AG04449 (cell line): Measurements from ENCODE around the gene NR1H3.

Source experiments
- CTCF ChIA-PET: fragments of 350-600 bp; formaldehyde crosslinking; extraction: SDS; loops from one replicate; lab custom pipeline; 2021; ENCODE audit warnings: antibody characterized with exemption; lab: Yijun Ruan, JAX
- POLR2A ChIA-PET: fragments of 400-600, 350-600 bp; formaldehyde crosslinking; extraction: SDS; loops from one replicate; lab custom pipeline; 2020; ENCODE audit warnings: antibody characterized with exemption, inconsistent platforms; lab: Yijun Ruan, JAX
- DNase-seq: peaks from one replicate; pipeline ENCODE4 v3.0.0-alpha.2; 2010; ENCODE audit warnings: low read depth, low spot score
- H3K4me3 ChIP-seq: 2 replicates; pipeline ENCODE4 v1.5.1; 2011; ENCODE audit warnings: low read depth, mild to moderate bottlenecking, control low read depth, low read length
- CTCF ChIP-seq: IDR thresholded peaks from one replicate; pipeline ENCODE4 v1.5.1; 2011; ENCODE audit warnings: mild to moderate bottlenecking, moderate library complexity, low read length, control low read depth, inconsistent platforms; ENCODE audit not compliant: insufficient read depth; ENCODE audit errors: missing control alignments

NR1H3 gene

GRCh38 chr11:47272706-47273105 is 14.9 kb downstream of the NR1H3 start:
- no peak for DNase-seq
- CTCF ChIA-PET, result interaction anchor here (0.8 to 5.8 kb wide), 9 partner anchors 8 to 237 kb away, joined by 3 to 41 read pairs (median 5); partner anchors contain the start of genes ARFGAP2 and NR1H3
- no peak overlapping the region for H3K4me3 ChIP-seq
- TF ChIP-seq CTCF, result no peak
- POLR2A ChIA-PET, result interaction anchor here (1.1 kb wide), 1 partner anchor 24 kb away, joined by 6 read pairs; the partner anchor contains the start of gene ACP2

GRCh38 chr11:47274495-47275235 is 16.9 kb downstream of the NR1H3 start:
- no peak overlapping the region for H3K4me3 ChIP-seq
- ChIA-PET CTCF (interaction anchor here (1.5 to 5.8 kb wide), 3 partner anchors 16 to 99 kb away, joined by 5 to 41 read pairs (median 5); partner anchors contain the start of gene NR1H3), POLR2A (no interaction called here)
- no peak for TF ChIP-seq CTCF
- DNase-seq, result no peak

- H3K4me3 ChIP-seq, result no peak overlapping the region
- DNase-seq, result no peak
- CTCF ChIA-PET, result no interaction called here
- POLR2A ChIA-PET, result interaction anchor here (0.7 kb wide), 1 partner anchor 73 kb away, joined by 3 read pairs; no protein-coding TSS in a partner anchor
- no peak for TF ChIP-seq CTCF
Observed at GRCh38 chr11:47276923-47277322, 19.1 kb downstream of the NR1H3 start.

GRCh38 chr11:47278058-47278457 is 20.3 kb downstream of the NR1H3 start:
- TF ChIP-seq CTCF, result no peak
- CTCF ChIA-PET, result no interaction called here
- POLR2A ChIA-PET, result no interaction called here
- DNase-seq, result no peak
- H3K4me3 ChIP-seq, result no peak overlapping the region

GRCh38 chr11:47278769-47279168 is 21.0 kb downstream of the NR1H3 start:
- no peak overlapping the region for H3K4me3 ChIP-seq
- CTCF ChIA-PET, result interaction anchor here (0.9 kb wide), 1 partner anchor 45 kb away, joined by 3 read pairs; no protein-coding TSS in a partner anchor
- TF ChIP-seq CTCF, result no peak
- POLR2A ChIA-PET, result no interaction called here
- DNase-seq, result no peak

GRCh38 chr11:47280099-47280498 is 22.3 kb downstream of the NR1H3 start:
- no peak for TF ChIP-seq CTCF
- CTCF ChIA-PET, result interaction anchor here (1.0 to 1.2 kb wide), 2 partner anchors 8 to 94 kb away, joined by 3 to 5 read pairs; no protein-coding TSS in a partner anchor
- POLR2A ChIA-PET, result no interaction called here
- no peak for DNase-seq
- no peak overlapping the region for H3K4me3 ChIP-seq
